C1 segment of cervical spinal cord (tissue), 14 donors: ENCODE data around the gene PWWP2A.

Source experiments
- DNase-seq, 14 donors: peaks; one replicate each; lab custom pipeline; 2025; lab: John Stamatoyannopoulos, UW

The PWWP2A gene

DNA sequence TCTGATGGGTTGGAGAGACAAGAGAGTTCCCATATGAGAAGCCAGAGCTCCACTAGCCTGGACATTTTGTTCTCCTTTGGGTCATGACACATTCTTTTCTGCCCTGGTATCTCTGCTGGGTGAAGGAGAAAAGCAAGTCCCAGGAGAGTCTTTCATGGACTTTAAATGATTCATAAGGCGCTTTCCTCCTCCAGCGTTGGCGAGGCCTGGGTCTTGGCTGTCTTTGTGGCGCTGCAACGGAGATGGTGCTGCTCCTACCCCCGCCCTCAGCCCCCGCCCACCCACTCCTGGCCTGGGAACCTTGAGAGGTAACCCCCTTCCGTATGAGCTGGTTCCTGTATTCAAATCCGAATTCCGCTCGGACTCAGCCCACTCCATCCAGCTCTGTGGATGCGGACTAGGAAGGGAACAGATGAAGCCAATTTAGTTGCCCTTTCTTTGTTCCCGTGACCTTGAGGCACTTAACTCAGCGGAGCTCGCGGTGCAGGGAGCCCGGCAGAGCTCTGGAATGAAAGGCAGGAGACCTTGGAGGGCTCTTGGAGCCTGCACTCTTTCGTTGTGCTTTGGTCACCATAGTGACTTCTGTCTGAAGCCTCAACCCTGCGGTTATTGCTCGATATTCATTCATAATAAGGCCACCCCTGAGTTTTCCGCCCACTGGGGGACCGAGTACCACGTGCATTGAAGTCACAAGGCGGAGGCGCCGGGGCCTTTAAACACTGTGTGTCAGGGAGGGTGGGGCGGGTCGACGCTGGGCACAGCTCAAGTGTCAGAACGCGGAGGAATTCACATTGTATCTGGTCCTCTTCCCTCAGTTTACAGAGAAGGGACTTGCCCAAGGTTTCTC, 14.0 kb upstream of the PWWP2A start:
- peak in 13 of 14 donors; percentile 21 to 80 (median 40) for DNase-seq

GRCh38 chr5:160129841-160130240, 10.6 kb upstream of the PWWP2A start:
- DNase-seq: no peak

- DNase-seq: no peak
These were observed 9.4 kb upstream of the PWWP2A start for GRCh38 chr5:160128632-160129031.

- no peak for DNase-seq
These were observed 636 bp upstream of the PWWP2A start for GRCh38 chr5:160119905-160120266.

- peak in 13 of 14 donors; percentile 11 to 77 (median 57) for DNase-seq
These were observed 705 bp downstream of the PWWP2A start for GRCh38 chr5:160118349-160119141.

- no peak for DNase-seq
These were observed 2.3 kb downstream of the PWWP2A start for GRCh38 chr5:160116991-160117390.

DNA sequence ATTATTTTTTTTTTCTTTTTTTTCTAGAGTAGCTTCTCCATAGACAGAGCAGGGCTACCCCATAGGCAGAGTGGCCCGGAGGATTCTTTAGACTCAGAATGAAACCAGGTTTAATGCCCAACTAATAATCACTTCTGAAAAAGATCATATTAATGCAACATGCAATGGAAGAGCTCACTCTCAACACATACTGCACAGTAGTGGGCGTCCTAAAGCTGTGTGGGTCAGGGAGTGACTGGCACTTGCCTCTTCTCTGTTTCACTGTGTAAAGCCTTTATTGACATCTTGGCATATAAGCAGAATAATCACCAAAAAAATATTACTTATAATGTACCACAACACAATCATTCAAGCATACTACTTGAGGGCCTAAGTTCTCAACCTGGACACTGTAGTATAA, 11.1 kb downstream of the PWWP2A start:
- DNase-seq: no peak

GRCh38 chr5:160105686-160106360, 13.4 kb downstream of the PWWP2A start:
- no peak for DNase-seq

DNA sequence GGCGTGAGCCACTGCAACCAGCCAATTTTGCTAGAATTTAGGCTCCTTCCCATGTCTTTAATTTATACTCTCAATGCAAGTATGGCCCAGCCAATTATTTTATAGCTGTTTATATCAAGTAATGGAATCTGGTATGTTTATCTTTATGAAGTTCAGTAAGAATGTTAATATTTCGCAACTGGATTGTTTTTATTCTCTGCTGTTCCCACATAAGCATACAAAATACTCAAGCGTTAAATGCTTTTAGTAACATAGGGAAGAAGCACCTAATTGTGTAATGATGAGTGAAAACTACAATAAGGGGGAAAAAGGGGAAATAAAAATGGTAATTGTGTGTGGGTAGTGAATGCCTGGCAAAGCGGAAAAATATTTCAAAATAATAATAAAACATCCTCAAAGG, 21.3 kb downstream of the PWWP2A start:
- DNase-seq: no peak

DNA sequence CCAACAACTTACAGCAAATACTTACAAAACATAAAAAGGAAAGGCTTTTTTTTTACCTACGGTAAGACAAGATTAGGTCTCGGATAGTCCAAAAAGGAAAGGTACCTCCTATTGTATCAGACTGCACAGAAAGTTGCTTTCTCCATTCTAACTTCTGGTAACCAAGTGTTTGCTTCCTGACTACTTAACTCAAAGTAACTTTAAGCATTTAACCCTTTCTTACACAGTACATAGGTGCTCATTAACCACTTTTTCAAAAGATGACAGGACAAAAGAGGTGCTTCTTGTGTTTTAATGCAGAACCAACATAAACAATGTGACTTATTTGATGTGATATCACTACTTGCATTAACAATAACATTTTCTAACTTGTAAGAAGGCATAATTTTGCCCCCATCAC, 23.1 kb downstream of the PWWP2A start:
- no peak for DNase-seq

GRCh38 chr5:160092960-160093707, 26.1 kb downstream of the PWWP2A start:
- DNase-seq: no peak

DNA sequence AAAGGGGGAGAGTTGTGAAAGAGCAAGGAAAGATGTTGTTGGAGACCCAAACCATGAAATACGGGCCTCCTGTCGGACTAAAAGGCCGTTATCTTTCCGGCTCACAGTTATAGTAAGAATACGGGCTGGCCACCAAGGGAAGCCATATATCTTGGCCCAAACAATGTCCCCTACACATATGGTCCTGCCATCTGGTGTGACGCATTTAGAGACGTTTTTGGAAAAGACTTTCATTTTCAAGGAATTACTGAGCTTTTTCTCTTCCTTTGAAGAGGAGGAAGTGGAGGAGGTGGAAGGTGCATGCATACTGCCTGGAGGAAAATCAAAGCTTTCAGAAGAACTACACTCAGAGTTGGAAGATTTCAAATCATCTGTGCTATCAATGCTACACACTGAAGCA, 26.7 kb downstream of the PWWP2A start:
- peak in 1 of 14 donors; percentile 69 for DNase-seq

- no peak for DNase-seq
These were observed 29.2 kb downstream of the PWWP2A start for GRCh38 chr5:160090059-160090458.

GRCh38 chr5:160089531-160089930, 29.7 kb downstream of the PWWP2A start:
- DNase-seq: no peak

DNA sequence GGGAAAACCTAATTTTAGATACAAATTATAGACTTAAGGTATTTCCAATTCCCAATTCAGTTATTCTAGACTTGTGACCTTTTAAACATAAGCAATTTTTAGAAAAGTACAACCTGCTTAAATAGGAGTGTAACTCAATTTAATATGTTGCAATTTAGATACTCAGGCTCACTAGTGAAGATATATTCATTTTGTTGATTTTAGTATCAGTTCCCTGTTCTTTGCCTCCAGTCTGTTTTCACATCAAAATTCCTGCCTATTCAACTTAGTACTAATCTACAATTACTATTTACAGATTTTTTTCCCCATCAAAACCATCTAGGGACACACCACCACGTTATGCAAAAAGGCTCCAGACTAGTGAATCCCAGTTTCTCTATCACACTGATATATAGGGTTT, 30.4 kb downstream of the PWWP2A start:
- no peak for DNase-seq

- DNase-seq: no peak
These were observed 32.1 kb downstream of the PWWP2A start for GRCh38 chr5:160087199-160087598.

- DNase-seq: no peak
These were observed 35.1 kb downstream of the PWWP2A start for GRCh38 chr5:160084144-160084543.

GRCh38 chr5:160083501-160083900, 35.7 kb downstream of the PWWP2A start:
- no peak for DNase-seq

DNA sequence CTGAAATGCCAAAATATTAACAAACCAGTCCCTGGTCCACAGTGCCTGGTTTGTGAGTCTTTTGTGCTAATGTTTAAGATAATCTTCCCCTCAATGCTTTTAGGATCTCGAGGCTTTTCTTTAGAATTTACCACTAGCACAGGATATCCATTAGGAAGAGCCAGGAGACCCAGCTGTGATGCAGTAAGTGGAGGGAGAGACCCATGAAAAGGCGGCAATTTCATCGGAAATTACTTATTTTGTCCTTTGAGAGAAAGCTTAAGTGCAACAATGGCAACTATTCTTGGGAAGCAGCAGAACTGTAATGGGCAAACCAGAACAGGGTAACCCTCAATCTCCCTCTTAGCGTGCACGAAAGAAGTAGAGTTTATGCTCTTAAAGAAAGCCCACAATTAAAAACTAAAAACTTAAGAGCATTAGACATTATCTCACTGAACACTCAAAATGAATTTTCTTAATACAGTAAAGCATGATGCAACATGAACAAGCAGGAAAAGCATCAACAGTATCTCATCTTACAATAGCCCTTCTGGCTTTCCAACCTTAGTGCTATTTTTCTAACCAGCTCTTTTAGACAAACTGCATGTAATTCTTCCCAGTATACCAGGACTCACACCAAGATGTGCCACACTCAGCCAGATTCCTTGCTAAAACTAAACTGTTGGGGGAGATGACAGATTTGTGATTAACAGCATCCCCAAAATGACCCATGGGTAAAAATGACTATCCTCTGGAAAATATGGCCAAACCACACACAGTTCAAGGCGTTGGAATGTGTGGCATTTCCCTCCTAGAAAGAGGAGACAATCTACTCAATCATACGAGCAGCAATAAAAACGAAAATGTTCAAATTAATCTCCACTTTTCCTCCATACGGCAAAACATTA, 36.4 kb downstream of the PWWP2A start:
- DNase-seq: no peak

GRCh38 chr5:160081495-160081894, 37.8 kb downstream of the PWWP2A start:
- no peak for DNase-seq

DNA sequence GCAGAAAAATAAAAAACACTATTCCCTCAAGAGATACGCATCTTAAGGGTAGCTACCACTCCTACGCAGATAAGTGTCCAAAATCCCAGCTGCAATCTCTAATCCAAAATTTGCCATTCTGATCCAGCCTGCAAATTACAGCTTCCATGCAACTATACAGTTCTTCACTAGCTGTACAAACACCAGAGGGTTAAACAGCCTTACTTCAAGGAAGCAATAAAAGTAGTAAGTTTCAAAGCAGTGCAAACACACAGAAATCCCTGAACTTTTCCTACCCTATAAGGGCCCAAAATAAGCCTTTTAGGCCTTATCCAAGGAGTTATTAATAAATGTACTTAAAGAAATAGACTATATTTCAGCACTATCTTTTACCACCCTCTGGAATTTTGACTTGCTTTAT, 39.5 kb downstream of the PWWP2A start:
- DNase-seq: no peak
